ENCODE results near the gene LAMB2.

The LAMB2 gene

GRCh38 chr3:49157289-49157688 is 24.4 kb upstream of the LAMB2 start:
- no peak for DNase-seq (ENCODE audit: low read depth, low spot score)
- H3K4me3 ChIP-seq (ENCODE audit: low read depth, low read length): no peak overlapping the region
- TF ChIP-seq CTCF (IDR thresholded peaks at IDR 0.05; ENCODE audit: insufficient read depth, low read length, missing control alignments): no peak
- ChIA-PET CTCF (interaction anchor here (5.2 kb wide), 1 partner anchor 14 kb away, joined by 28 read pairs; the partner anchor contains the start of gene KLHDC8B), POLR2A (no interaction called here)

- CTCF ChIA-PET: no interaction called here
- no peak overlapping the region for H3K4me3 ChIP-seq (ENCODE audit: low read depth, low read length)
- no peak for TF ChIP-seq CTCF (IDR thresholded peaks at IDR 0.05; ENCODE audit: insufficient read depth, low read length, missing control alignments)
- POLR2A ChIA-PET: no interaction called here
- no peak for DNase-seq (ENCODE audit: low read depth, low spot score)
Measured at GRCh38 chr3:49153349-49153912, 20.6 kb upstream of the LAMB2 start.

GRCh38 chr3:49151610-49152009 is 18.8 kb upstream of the LAMB2 start:
- CTCF ChIA-PET: no interaction called here
- no peak overlapping the region for H3K4me3 ChIP-seq (ENCODE audit: low read depth, low read length)
- POLR2A ChIA-PET: no interaction called here
- TF ChIP-seq CTCF (IDR thresholded peaks at IDR 0.05; ENCODE audit: insufficient read depth, low read length, missing control alignments): no peak
- no peak for DNase-seq (ENCODE audit: low read depth, low spot score)

GRCh38 chr3:49148159-49148558 is 15.3 kb upstream of the LAMB2 start:
- no peak for DNase-seq (ENCODE audit: low read depth, low spot score)
- ChIA-PET CTCF (no interaction called here), POLR2A (interaction anchor here (0.6 kb wide), 1 partner anchor 14 kb away, joined by 4 read pairs; no protein-coding TSS in a partner anchor)
- H3K4me3 ChIP-seq (ENCODE audit: low read depth, low read length): no peak overlapping the region
- no peak for TF ChIP-seq CTCF (IDR thresholded peaks at IDR 0.05; ENCODE audit: insufficient read depth, low read length, missing control alignments)

- no peak for TF ChIP-seq CTCF (IDR thresholded peaks at IDR 0.05; ENCODE audit: insufficient read depth, low read length, missing control alignments)
- no peak overlapping the region for H3K4me3 ChIP-seq (ENCODE audit: low read depth, low read length)
- POLR2A ChIA-PET: no interaction called here
- CTCF ChIA-PET: interaction anchor here (2.3 kb wide), 1 partner anchor 30 kb away, joined by 6 read pairs; no protein-coding TSS in a partner anchor
- DNase-seq (ENCODE audit: low read depth, low spot score): no peak
Measured at GRCh38 chr3:49140080-49140479, 7.2 kb upstream of the LAMB2 start.

- POLR2A ChIA-PET: no interaction called here
Measured at GRCh38 chr3:49135499-49135898, 2.6 kb upstream of the LAMB2 start.

More at GRCh38 chr3:49135499-49135898, 2.6 kb upstream of the LAMB2 start:
- H3K4me3 ChIP-seq (ENCODE audit: low read depth, low read length): no peak overlapping the region
- CTCF ChIA-PET: interaction anchor here (0.9 to 1.0 kb wide), 2 partner anchors 36 to 314 kb away, joined by 3 read pairs; partner anchors contain the start of gene KLHDC8B
- no peak for DNase-seq (ENCODE audit: low read depth, low spot score)
- TF ChIP-seq CTCF (IDR thresholded peaks at IDR 0.05; ENCODE audit: insufficient read depth, low read length, missing control alignments): no peak

Measured in AG04449 (cell line).